Esophagus (tissue), 2 donors: ENCODE data around the gene CFAP54. TPM values are rescaled to one million over a fixed set of nuclear protein-coding genes. Genes with fewer than 3 reads are reported as not detected.

Source experiments
- H3K27ac ChIP-seq, 2 donors: one replicate each; pipeline ENCODE4 v1.5.1; 2013; ENCODE audit warnings: low read depth in 2 of 2, mild to moderate bottlenecking in 2 of 2, inconsistent platforms in 1 of 2, low read length in 1 of 2, moderate library complexity in 1 of 2
- H3K27me3 ChIP-seq, 2 donors: one replicate each; pipeline ENCODE4 v1.6.1; 2013; ENCODE audit warnings: low read length in 2 of 2, control low read depth in 1 of 2, mild to moderate bottlenecking in 1 of 2; ENCODE audit not compliant: insufficient read depth in 2 of 2, control insufficient read depth in 1 of 2
- H3K36me3 ChIP-seq, 2 donors: one replicate each; pipeline ENCODE4 v1.6.1; 2013; ENCODE audit warnings: low read length in 1 of 2; ENCODE audit not compliant: control insufficient read depth in 2 of 2, insufficient read depth in 2 of 2
- H3K4me1 ChIP-seq, 2 donors: one replicate each; pipeline ENCODE4 v1.6.1; 2013; ENCODE audit warnings: low read length in 1 of 2; ENCODE audit not compliant: control insufficient read depth in 2 of 2, insufficient read depth in 2 of 2
- H3K4me3 ChIP-seq, 2 donors: one replicate each; pipeline ENCODE4 v1.5.1; 2013; ENCODE audit warnings: low read length in 2 of 2, mild to moderate bottlenecking in 2 of 2, low read depth in 1 of 2, moderate library complexity in 1 of 2
- H3K9me3 ChIP-seq, 2 donors: one replicate each; pipeline ENCODE4 v1.6.1; 2013; ENCODE audit warnings: mild to moderate bottlenecking in 2 of 2, low read depth in 1 of 2, low read length in 1 of 2, moderate library complexity in 1 of 2; ENCODE audit not compliant: control insufficient read depth in 2 of 2, insufficient read depth in 1 of 2
- WGBS, 2 donors: extraction: QIAGEN DNeasy Blood & Tissue Kit; methylation state at CpG; one replicate each; pipeline ENCODE4 v1.1.7; 2013; 5-methylcytosine and 5-hydroxymethylcytosine counted together
- polyA plus RNA-seq, 2 donors: library from polyadenylated mRNA; stranded (reverse); fragments of 200-250 nt; gene quantifications; one replicate each; pipeline ENCODE4 v1.2.3, GENCODE V29; 2013
- donor health status: healthy with polysubstance abuse.
- donor health status: Bipolar disorder and iron deficiency.

CFAP54 gene
- polyA plus RNA-seq, 2 donors = 0.06 to 0.08 TPM

DNA sequence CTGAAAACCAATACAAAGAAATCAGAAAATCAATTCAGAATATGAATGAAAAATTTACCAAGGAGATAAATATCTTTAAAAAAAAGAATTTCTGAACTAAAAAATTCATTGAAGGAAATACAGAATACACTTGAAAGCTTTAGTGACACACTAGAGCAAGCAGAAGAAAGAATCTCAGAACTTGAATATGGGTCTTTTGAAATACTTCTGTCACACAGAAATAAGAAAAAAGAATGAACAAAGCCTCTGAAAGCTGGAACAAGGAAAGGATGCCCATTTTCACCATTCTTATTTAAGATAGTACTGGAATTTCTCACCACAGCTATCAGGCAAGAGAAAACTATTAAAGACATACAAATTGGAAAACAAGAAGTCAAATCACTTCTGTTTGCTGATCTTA is 314.6 kb downstream of the CFAP54 start:
- no peaks in the 10 kb centered on the region for H3K4me1 ChIP-seq
- no peak overlapping the region for H3K27ac ChIP-seq
- H3K36me3 ChIP-seq = no peaks in the 10 kb centered on the region
- peaks cover 2 to 5% of the 10 kb centered on the region in 2 donors for H3K9me3 ChIP-seq
- no peak overlapping the region for H3K4me3 ChIP-seq
- H3K27me3 ChIP-seq = no peaks in the 10 kb centered on the region

DNA sequence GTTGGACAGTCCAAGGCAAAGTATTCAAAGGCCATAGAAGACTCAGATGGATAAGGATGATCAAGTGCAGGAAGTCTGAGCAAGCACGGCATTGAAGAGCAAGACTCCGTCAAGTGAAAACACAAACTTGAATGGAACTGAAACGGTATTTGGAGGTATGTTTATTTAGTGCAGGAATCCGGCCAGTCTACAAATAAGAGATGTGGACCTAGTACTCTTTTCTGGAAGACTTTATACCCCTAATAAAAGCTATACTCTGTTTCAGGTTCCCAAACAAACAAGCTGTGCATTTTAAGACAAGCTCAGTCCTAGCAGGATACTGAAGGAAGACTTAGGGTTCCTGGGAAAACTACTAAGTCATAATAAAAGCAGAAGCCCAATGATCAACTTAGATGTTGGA is 316.9 kb downstream of the CFAP54 start:
- 55 to 58% methylated on average over 4 of the region's 4 CpGs for WGBS, 2 donors
- Histone ChIP-seq H3K4me1 (no peaks in the 10 kb centered on the region), H3K9me3 (peaks cover 2 to 5% of the 10 kb centered on the region in 2 donors), H3K27me3 (no peaks in the 10 kb centered on the region), H3K4me3 (no peak overlapping the region), H3K27ac (no peak overlapping the region), H3K36me3 (no peaks in the 10 kb centered on the region)

DNA sequence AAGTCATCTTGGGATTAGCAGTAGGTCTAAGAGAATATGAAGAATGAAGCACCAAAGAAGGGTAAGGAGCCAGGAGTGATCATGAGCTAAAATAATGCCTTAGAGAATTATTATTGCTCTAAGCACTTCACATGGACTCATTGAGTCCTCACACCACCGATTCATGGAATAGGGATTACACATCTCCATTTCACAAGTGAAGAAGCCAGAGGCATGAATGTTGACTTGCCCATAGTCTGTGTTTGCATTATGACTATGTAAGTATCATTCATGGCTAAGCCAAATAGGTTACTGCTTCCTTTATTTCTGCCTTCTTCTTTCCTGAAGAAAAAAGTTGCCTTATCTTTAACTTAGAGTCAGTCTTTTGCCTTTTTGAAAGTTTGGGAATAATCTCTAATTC is 318.4 kb downstream of the CFAP54 start:
- H3K27me3 ChIP-seq = no peaks in the 10 kb centered on the region
- WGBS, 2 donors = 68 to 71% methylated on average over 1 of the region's 1 CpG
- no peaks in the 10 kb centered on the region for H3K4me1 ChIP-seq
- no peaks in the 10 kb centered on the region for H3K36me3 ChIP-seq
- H3K27ac ChIP-seq = no peak overlapping the region
- no peak overlapping the region for H3K4me3 ChIP-seq
- H3K9me3 ChIP-seq = peaks cover 0 to 2% of the 10 kb centered on the region in 2 donors

DNA sequence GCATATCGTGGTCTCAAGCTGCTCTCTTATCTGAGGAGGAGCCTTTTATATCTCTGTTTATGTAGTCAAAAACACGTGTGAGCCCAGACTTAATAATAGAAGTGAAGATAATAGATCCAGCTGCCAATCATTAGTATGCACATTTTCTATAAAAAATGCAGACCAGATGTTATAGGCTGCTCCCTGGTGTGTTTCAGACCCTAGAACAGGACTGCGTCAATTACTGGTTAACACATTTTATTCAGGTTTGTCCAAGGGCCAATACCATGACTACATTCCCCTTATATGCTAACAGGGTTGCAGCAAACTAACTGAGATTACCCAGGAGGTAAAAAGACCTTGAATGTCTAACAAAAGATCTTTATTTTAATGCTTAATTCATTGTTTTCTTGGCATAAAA is 319.2 kb downstream of the CFAP54 start:
- Histone ChIP-seq H3K4me3 (no peak overlapping the region), H3K27ac (no peak overlapping the region), H3K36me3 (no peaks in the 10 kb centered on the region), H3K4me1 (no peaks in the 10 kb centered on the region), H3K27me3 (no peaks in the 10 kb centered on the region), H3K9me3 (peaks cover 0 to 2% of the 10 kb centered on the region in 2 donors)
- WGBS, 2 donors = 63 to 65% methylated on average over 3 of the region's 3 CpGs

DNA sequence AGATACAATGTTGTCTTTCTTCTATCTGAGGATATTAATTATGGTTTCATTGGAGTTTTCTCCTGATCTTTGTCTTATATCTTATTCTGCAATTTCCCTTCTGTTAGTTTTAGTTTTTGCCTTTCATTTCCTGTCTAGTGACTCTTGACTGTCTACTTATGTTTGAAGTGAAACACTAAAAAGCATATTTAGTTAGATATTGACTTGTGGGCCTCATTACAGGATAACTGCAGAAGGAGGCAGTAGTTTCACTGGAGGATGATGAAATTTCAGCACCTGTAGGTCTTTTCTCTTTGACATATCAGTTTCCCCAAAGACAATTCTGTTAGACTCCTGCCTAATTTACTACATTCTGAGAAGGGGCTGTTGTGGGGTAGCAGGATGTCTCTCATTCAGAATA is 320.1 kb downstream of the CFAP54 start:
- H3K27ac ChIP-seq = no peak overlapping the region
- no peaks in the 10 kb centered on the region for H3K36me3 ChIP-seq
- no peaks in the 10 kb centered on the region for H3K27me3 ChIP-seq
- peaks cover 0 to 2% of the 10 kb centered on the region in 2 donors for H3K9me3 ChIP-seq
- H3K4me3 ChIP-seq = no peak overlapping the region
- no peaks in the 10 kb centered on the region for H3K4me1 ChIP-seq

DNA sequence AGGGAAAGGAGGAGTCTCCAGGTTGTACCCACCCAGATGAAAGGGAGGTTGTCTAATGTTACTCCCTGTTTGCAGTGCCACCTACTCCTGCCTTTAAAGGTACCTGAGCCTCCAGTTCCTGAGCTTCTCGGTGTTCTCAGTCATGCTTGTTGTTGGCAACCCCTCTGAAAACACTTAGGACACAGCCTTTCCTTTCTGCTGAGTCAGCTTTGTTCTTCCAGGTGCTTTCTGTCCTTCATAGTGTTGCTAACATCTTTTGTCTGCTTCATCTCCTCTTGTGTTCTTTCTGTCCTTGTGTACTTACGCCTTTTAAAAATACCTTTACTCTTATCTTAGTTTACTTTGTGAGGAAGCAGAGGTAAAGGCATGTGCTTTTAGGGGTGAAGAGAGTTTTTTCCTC is 320.7 kb downstream of the CFAP54 start:
- Histone ChIP-seq H3K27ac (no peak overlapping the region), H3K36me3 (no peaks in the 10 kb centered on the region), H3K4me3 (no peak overlapping the region), H3K9me3 (peaks cover 0 to 2% of the 10 kb centered on the region in 2 donors), H3K4me1 (no peaks in the 10 kb centered on the region), H3K27me3 (no peaks in the 10 kb centered on the region)
- WGBS, 2 donors = 50 to 55% methylated on average over 2 of the region's 2 CpGs

DNA sequence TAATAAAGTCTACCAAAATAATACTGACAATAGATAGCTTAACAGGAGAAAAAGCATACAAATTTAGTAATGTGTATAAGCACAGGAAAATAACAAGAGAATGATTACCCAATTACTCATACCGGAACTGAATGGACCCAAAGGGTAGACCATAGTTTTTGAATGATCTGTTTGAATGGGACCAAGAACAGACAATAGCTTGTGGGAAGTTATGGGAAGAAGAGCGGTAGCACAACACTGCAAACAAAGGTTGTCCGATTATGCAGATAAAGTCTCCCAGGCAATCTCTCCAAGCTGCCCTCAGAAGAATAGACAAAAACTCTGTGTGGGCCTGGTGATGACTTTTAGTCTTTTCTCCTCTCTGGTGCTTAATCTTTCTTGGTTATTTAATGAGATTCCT is 321.1 kb downstream of the CFAP54 start:
- Histone ChIP-seq H3K4me1 (no peaks in the 10 kb centered on the region), H3K36me3 (no peaks in the 10 kb centered on the region), H3K4me3 (no peak overlapping the region), H3K27ac (no peak overlapping the region), H3K9me3 (peaks cover 0 to 2% of the 10 kb centered on the region in 2 donors), H3K27me3 (no peaks in the 10 kb centered on the region)
- 72 to 83% methylated on average over 3 of the region's 3 CpGs for WGBS, 2 donors

DNA sequence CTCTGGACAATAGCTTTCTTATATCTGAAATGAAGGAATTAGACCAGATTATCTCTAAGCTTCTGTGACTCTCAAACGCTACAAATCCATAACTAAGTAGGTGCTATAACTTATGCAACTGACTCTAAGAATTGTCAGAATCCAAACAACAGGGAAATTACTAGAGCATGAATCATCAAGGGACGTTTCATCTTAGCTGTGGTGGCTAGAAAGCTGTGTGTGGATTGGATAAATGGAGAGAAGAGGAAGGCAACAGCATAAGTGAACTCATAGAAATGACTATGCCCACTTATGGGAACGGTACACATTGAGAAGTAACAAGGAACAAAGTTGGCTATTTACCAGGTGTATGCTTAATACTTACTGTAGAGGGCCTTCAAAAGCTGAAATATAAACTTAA is 321.7 kb downstream of the CFAP54 start:
- H3K27ac ChIP-seq = no peak overlapping the region
- no peak overlapping the region for H3K4me3 ChIP-seq
- H3K9me3 ChIP-seq = peaks cover 0 to 2% of the 10 kb centered on the region in 2 donors
- H3K36me3 ChIP-seq = no peaks in the 10 kb centered on the region
- no peaks in the 10 kb centered on the region for H3K27me3 ChIP-seq
- 40 to 42% methylated on average over 3 of the region's 3 CpGs for WGBS, 2 donors
- H3K4me1 ChIP-seq = no peaks in the 10 kb centered on the region

DNA sequence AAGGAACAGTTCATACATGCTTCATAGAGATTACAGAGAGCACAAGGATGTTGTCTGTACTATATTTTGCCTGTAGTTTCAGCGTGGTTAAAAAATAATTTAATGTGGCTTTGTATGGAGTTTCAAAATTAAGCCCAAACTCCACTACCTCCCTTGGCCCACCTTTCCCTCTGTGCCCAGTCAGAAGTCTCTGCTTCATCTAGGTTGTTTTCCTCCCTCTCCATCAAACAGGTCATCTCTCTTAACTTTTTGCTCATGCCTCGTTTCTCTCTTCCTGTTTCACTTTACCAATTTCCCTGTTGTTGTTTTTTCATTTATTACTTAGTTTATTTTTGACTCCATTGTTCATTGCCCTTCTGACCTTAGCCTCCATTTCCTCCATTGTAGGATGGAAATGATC is 322.8 kb downstream of the CFAP54 start:
- no peak overlapping the region for H3K27ac ChIP-seq
- H3K36me3 ChIP-seq = no peaks in the 10 kb centered on the region
- H3K9me3 ChIP-seq = peaks cover 0 to 3% of the 10 kb centered on the region in 2 donors
- H3K27me3 ChIP-seq = no peaks in the 10 kb centered on the region
- H3K4me3 ChIP-seq = no peak overlapping the region
- 47 to 54% methylated on average over 2 of the region's 2 CpGs for WGBS, 2 donors
- H3K4me1 ChIP-seq = no peaks in the 10 kb centered on the region

DNA sequence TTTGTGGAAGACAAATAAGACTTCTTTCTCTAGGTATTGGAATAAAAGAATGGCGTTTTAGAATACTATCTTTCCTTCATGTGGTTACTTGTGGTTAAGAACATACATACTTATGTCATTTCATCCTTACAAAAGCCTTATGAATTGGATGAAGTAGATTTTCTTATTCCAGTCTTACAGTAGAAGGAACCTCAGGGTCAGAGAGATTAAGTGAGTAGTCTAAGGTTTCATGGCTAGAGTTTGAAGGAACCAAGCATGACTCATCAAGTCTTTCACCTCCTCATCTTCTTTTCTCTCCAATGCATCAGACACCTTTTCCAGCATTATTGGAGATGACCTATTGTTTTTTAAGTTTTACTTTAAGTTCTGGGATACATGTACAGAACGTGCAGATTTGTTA is 324.8 kb downstream of the CFAP54 start:
- H3K36me3 ChIP-seq = no peaks in the 10 kb centered on the region
- H3K27me3 ChIP-seq = no peaks in the 10 kb centered on the region
- H3K27ac ChIP-seq = no peak overlapping the region
- H3K4me1 ChIP-seq = no peaks in the 10 kb centered on the region
- 79 to 84% methylated on average over 2 of the region's 2 CpGs for WGBS, 2 donors
- H3K9me3 ChIP-seq = peaks cover 0 to 3% of the 10 kb centered on the region in 2 donors
- H3K4me3 ChIP-seq = no peak overlapping the region
